H9 (cell line): Measurements from ENCODE around the gene CDK14. TPM values are rescaled to one million over a fixed set of nuclear protein-coding genes. Genes with fewer than 3 reads are reported as not detected.

Experiments
- DNase-seq: peaks from one replicate; pipeline ENCODE4 v3.0.0-alpha.2; 2017
- H2AFZ ChIP-seq: one replicate; pipeline ENCODE4 v1.6.1; 2013; ENCODE audit warnings: mild to moderate bottlenecking, low read length, control low read depth, moderate library complexity
- H2AK5ac ChIP-seq: 2 replicates; pipeline ENCODE4 v1.6.1; 2013; ENCODE audit warnings: low read length, control low read depth, mixed read lengths; ENCODE audit not compliant: insufficient read length
- H2BK120ac ChIP-seq: one replicate; pipeline ENCODE4 v1.6.1; 2013; ENCODE audit warnings: low read depth, mild to moderate bottlenecking, low read length, control low read depth, inconsistent platforms; ENCODE audit not compliant: poor library complexity, severe bottlenecking
- H2BK12ac ChIP-seq: 2 replicates; pipeline ENCODE4 v1.6.1; 2013; ENCODE audit warnings: low read length, control low read depth, mixed read lengths, low read depth; ENCODE audit not compliant: insufficient read length
- H2BK15ac ChIP-seq: 2 replicates; pipeline ENCODE4 v1.6.1; 2013; ENCODE audit warnings: low read depth, low read length, control low read depth
- H2BK20ac ChIP-seq: one replicate; pipeline ENCODE4 v1.6.1; 2013; ENCODE audit warnings: low read depth, mild to moderate bottlenecking, low read length, control low read depth, inconsistent platforms; ENCODE audit not compliant: poor library complexity, severe bottlenecking
- H2BK5ac ChIP-seq: 2 replicates; pipeline ENCODE4 v1.6.1; 2013; ENCODE audit warnings: low read length, control low read depth, mixed read lengths; ENCODE audit not compliant: insufficient read length
- H3K14ac ChIP-seq: 2 replicates; pipeline ENCODE4 v1.6.1; 2013; ENCODE audit warnings: low read length, control low read depth; ENCODE audit not compliant: insufficient read depth
- H3K18ac ChIP-seq: 2 replicates; pipeline ENCODE4 v1.6.1; 2013; ENCODE audit warnings: low read depth, mild to moderate bottlenecking, mixed read lengths, low read length, control low read depth; ENCODE audit not compliant: insufficient read length
- H3K23ac ChIP-seq: 2 replicates; pipeline ENCODE4 v1.6.1; 2013; ENCODE audit warnings: low read length, control low read depth, mixed read lengths, low read depth; ENCODE audit not compliant: insufficient read length
- H3K23me2 ChIP-seq: 2 replicates; pipeline ENCODE4 v1.6.1; 2013; ENCODE audit warnings: low read depth, mild to moderate bottlenecking, mixed read lengths, low read length, control low read depth; ENCODE audit not compliant: insufficient read length, poor library complexity, severe bottlenecking
- H3K27ac ChIP-seq: 2 replicates; pipeline ENCODE4 v1.5.1; 2013; ENCODE audit warnings: low read length, control low read depth, mixed read lengths, low read depth; ENCODE audit not compliant: insufficient read length
- H3K27me3 ChIP-seq: 2 replicates; pipeline ENCODE4 v1.6.1; 2013; ENCODE audit warnings: low read length, control low read depth, inconsistent platforms; ENCODE audit not compliant: insufficient read depth
- H3K4ac ChIP-seq: 2 replicates; pipeline ENCODE4 v1.6.1; 2013; ENCODE audit warnings: low read depth, mild to moderate bottlenecking, control low read depth, inconsistent platforms, low read length, moderate library complexity
- H3K4me1 ChIP-seq: 2 replicates; pipeline ENCODE4 v1.6.1; 2013; ENCODE audit warnings: low read length, control low read depth, inconsistent platforms; ENCODE audit not compliant: insufficient read depth
- H3K4me2 ChIP-seq: 2 replicates; pipeline ENCODE4 v1.6.1; 2013; ENCODE audit warnings: low read length, control low read depth, mixed read lengths; ENCODE audit not compliant: insufficient read length, insufficient read depth
- H3K56ac ChIP-seq: 2 replicates; pipeline ENCODE4 v1.6.1; 2013; ENCODE audit warnings: low read depth, mild to moderate bottlenecking, mixed read lengths, low read length, control low read depth; ENCODE audit not compliant: insufficient read length
- H3K79me1 ChIP-seq: 2 replicates; pipeline ENCODE4 v1.6.1; 2013; ENCODE audit warnings: low read depth, mild to moderate bottlenecking, moderate library complexity, low read length, control low read depth, inconsistent platforms; ENCODE audit not compliant: insufficient read depth, poor library complexity, severe bottlenecking
- H3K79me2 ChIP-seq: 2 replicates; pipeline ENCODE4 v1.6.1; 2013; ENCODE audit warnings: low read length, control low read depth, inconsistent platforms; ENCODE audit not compliant: insufficient read depth
- H3K9ac ChIP-seq: 2 replicates; pipeline ENCODE4 v1.6.1; 2013; ENCODE audit warnings: low read length, control low read depth, mixed read lengths; ENCODE audit not compliant: insufficient read length; ENCODE audit errors: extremely low read depth
- H3K9me3 ChIP-seq: one replicate; pipeline ENCODE4 v1.6.1; 2013; ENCODE audit warnings: low read depth, low read length, inconsistent platforms; ENCODE audit not compliant: control insufficient read depth
- H3T11ph ChIP-seq: one replicate; pipeline ENCODE4 v1.6.1; 2013; ENCODE audit warnings: mild to moderate bottlenecking, low read length, control low read depth, inconsistent platforms
- H4K20me1 ChIP-seq: one replicate; pipeline ENCODE4 v1.6.1; 2013; ENCODE audit not compliant: control insufficient read depth, insufficient read length, insufficient read depth
- H4K5ac ChIP-seq: 2 replicates; pipeline ENCODE4 v1.6.1; 2013; ENCODE audit warnings: low read depth, mild to moderate bottlenecking, mixed read lengths, low read length, control low read depth; ENCODE audit not compliant: insufficient read length
- H4K8ac ChIP-seq: replicated peaks from 2 replicates; pipeline ENCODE4 v1.6.1; 2013; ENCODE audit warnings: low read length, control low read depth, mixed read lengths, low read depth; ENCODE audit not compliant: insufficient read length
- H4K91ac ChIP-seq: 2 replicates; pipeline ENCODE4 v1.6.1; 2013; ENCODE audit warnings: low read depth, mild to moderate bottlenecking, moderate library complexity, mixed read lengths, low read length, control low read depth; ENCODE audit not compliant: insufficient read length
- H3K27ac Mint-ChIP-seq, 3 experiments: 2 replicates in 2 of 3; 3 replicates in 1 of 3; pipeline ENCODE4 v1.8.0; 2020 to 2021; ENCODE audit warnings: mixed read lengths in 3 of 3, mild to moderate bottlenecking in 1 of 3, moderate library complexity in 1 of 3
- H3K27me3 Mint-ChIP-seq: 2 replicates; pipeline ENCODE4 v1.8.0; 2021; ENCODE audit warnings: low read depth, mild to moderate bottlenecking, moderate library complexity, mixed read lengths
- H3K36me3 Mint-ChIP-seq, 3 experiments: 2 replicates in 2 of 3; 3 replicates in 1 of 3; pipeline ENCODE4 v1.8.0; 2020 to 2021; ENCODE audit warnings: low read depth in 3 of 3, mixed read lengths in 3 of 3; ENCODE audit not compliant: insufficient read depth in 1 of 3
- H3K4me1 Mint-ChIP-seq, 2 experiments: 2 replicates each; pipeline ENCODE4 v1.8.0; 2020; ENCODE audit warnings: mixed read lengths in 2 of 2
- H3K4me3 Mint-ChIP-seq, 2 experiments: 2 replicates in 1 of 2; 3 replicates in 1 of 2; pipeline ENCODE4 v1.8.0; 2020 to 2021; ENCODE audit warnings: mild to moderate bottlenecking in 2 of 2, mixed read lengths in 2 of 2, moderate library complexity in 1 of 2
- H3K9me3 Mint-ChIP-seq, 2 experiments: 2 replicates in 1 of 2; 3 replicates in 1 of 2; pipeline ENCODE4 v1.8.0; 2020; ENCODE audit warnings: mild to moderate bottlenecking in 2 of 2, mixed read lengths in 2 of 2, moderate library complexity in 1 of 2
- CTCF ChIP-seq: fragments of 200-600 bp; sonication (generic); conservative IDR thresholded peaks from 3 replicates; pipeline ENCODE4 v1.8.0; 2021; ENCODE audit warnings: antibody characterized with exemption, mild to moderate bottlenecking
- WGBS: extraction: QIAGEN DNeasy Blood & Tissue Kit; methylation state at CpG from one replicate; pipeline ENCODE4 v1.1.7; 2013; ENCODE audit warnings: missing lambda C conversion rate, low lambda C conversion rate, mixed read lengths; ENCODE audit not compliant: insufficient read length; ENCODE audit errors: extremely low coverage; 5-methylcytosine and 5-hydroxymethylcytosine counted together
- total RNA-seq: library from RNA; stranded (reverse); gene quantifications from 2 replicates; pipeline ENCODE4 v1.2.1, GENCODE V29; 2021

Gene CDK14
- total RNA-seq, 1 experiment from 2014 or later: 23.9 TPM

- Histone ChIP-seq H2BK5ac (no peak overlapping the region), H3K79me2 (no peaks in the 10 kb centered on the region), H3K23ac (no peak overlapping the region), H3K4me1 (no peaks in the 10 kb centered on the region), H2AK5ac (no peak overlapping the region), H2AFZ (no peak overlapping the region), H2BK120ac (no peak overlapping the region), H4K8ac (no peak overlapping the region), H2BK20ac (no peak overlapping the region), H4K91ac (no peak overlapping the region), H3K56ac (no peak overlapping the region), H3K18ac (no peak overlapping the region), H4K5ac (no peak overlapping the region), H3K9me3 (no peaks in the 10 kb centered on the region), H3T11ph (no peak overlapping the region), H2BK12ac (no peak overlapping the region), H3K4ac (no peak overlapping the region), H3K27ac (no peak overlapping the region), H3K27me3 (no peaks in the 10 kb centered on the region), H3K4me2 (no peak overlapping the region), H3K14ac (no peak overlapping the region), H4K20me1 (no peaks in the 10 kb centered on the region), H3K23me2 (no peaks in the 10 kb centered on the region), H2BK15ac (no peak overlapping the region), H3K9ac (no peak overlapping the region), H3K79me1 (no peaks in the 10 kb centered on the region)
- TF ChIP-seq CTCF: no peak
- H3K4me1 Mint-ChIP-seq: no peaks in the 10 kb centered on the region
- DNase-seq: no peak
- no peak overlapping the region for H3K4me3 Mint-ChIP-seq
- peaks cover 17 to 19% of the 10 kb centered on the region in 2 experiments for H3K9me3 Mint-ChIP-seq
- H3K27ac Mint-ChIP-seq: no peak overlapping the region; a peak in 1 of 7 replicates
- H3K27me3 Mint-ChIP-seq: no peaks in the 10 kb centered on the region
- peaks cover 14 to 26% (median 16%) of the 10 kb centered on the region in 3 experiments; a peak in 6 of 7 replicates for H3K36me3 Mint-ChIP-seq
- no CpG with 5 or more reads among the region's 1 CpG for WGBS
These were observed 388.6 kb downstream of the CDK14 start for GRCh38 chr7:90984692-90985091.
